Natural killer cell (primary cell): Measurements from ENCODE around the gene DLGAP3. TPM values are rescaled to one million over a fixed set of nuclear protein-coding genes. Genes with fewer than 3 reads are reported as not detected.
"Not testable (repeated sequence)": the region's sequence is repeated elsewhere in the genome, so short reads cannot be mapped to it uniquely, and the experiment has no call there.

ENCODE experiments used
- ATAC-seq, 3 donors: fragments of 150-1000 bp in 2 of 3; fragments of 200-7000 bp in 1 of 3; cut with Tn5 transposase; 1 replicate in 1 of 3; 2 replicates in 2 of 3; pipeline ENCODE4 v1.10.0; 2021; ENCODE audit warnings: mild to moderate bottlenecking in 2 of 3, moderate library complexity in 2 of 3
- DNase-seq, 2 donors: peaks; one replicate each; pipeline versions ENCODE4 v3.0.0 to v3.0.0-alpha.2; 2013 to 2021; ENCODE audit warnings: mixed read lengths in 1 of 2
- H3K27ac ChIP-seq: one replicate; pipeline ENCODE4 v1.5.1; 2013; ENCODE audit warnings: mild to moderate bottlenecking, low read length
- H3K27me3 ChIP-seq: one replicate; pipeline ENCODE4 v1.6.1; 2013; ENCODE audit warnings: low read length; ENCODE audit not compliant: control insufficient read depth, insufficient read depth
- H3K36me3 ChIP-seq: one replicate; pipeline ENCODE4 v1.6.1; 2013; ENCODE audit warnings: low read length; ENCODE audit not compliant: control insufficient read depth, insufficient read depth
- H3K4me1 ChIP-seq: one replicate; pipeline ENCODE4 v1.6.1; 2013; ENCODE audit warnings: low read length; ENCODE audit not compliant: control insufficient read depth, insufficient read depth
- H3K4me3 ChIP-seq: one replicate; pipeline ENCODE4 v1.5.1; 2013; ENCODE audit warnings: low read length
- H3K9me3 ChIP-seq: one replicate; pipeline ENCODE4 v1.6.1; 2013; ENCODE audit warnings: low read length; ENCODE audit not compliant: control insufficient read depth, insufficient read depth
- H3K27ac Mint-ChIP-seq, 2 donors: one replicate each; pipeline ENCODE4 v1.8.0; 2022; ENCODE audit warnings: mild to moderate bottlenecking in 2 of 2, mixed read lengths in 2 of 2, moderate library complexity in 1 of 2
- H3K27me3 Mint-ChIP-seq, 2 donors: one replicate each; pipeline ENCODE4 v1.8.0; 2022; ENCODE audit warnings: low read depth in 2 of 2, mixed read lengths in 2 of 2
- H3K36me3 Mint-ChIP-seq: one replicate; pipeline ENCODE4 v1.8.0; 2022; ENCODE audit warnings: mixed read lengths
- H3K4me1 Mint-ChIP-seq, 2 donors: one replicate each; pipeline ENCODE4 v1.8.0; 2022; ENCODE audit warnings: mixed read lengths in 2 of 2
- H3K4me3 Mint-ChIP-seq: one replicate; pipeline ENCODE4 v1.8.0; 2022; ENCODE audit warnings: mild to moderate bottlenecking, moderate library complexity, mixed read lengths
- H3K9me3 Mint-ChIP-seq, 2 donors: one replicate each; pipeline ENCODE4 v1.8.0; 2022; ENCODE audit warnings: mixed read lengths in 2 of 2
- CTCF ChIP-seq: fragments of 200-600 bp; IDR thresholded peaks from one replicate; pipeline ENCODE4 v1.8.0; 2022; ENCODE audit warnings: antibody characterized with exemption
- WGBS: methylation state at CpG from one replicate; pipeline ENCODE4 v1.1.7; 2013; ENCODE audit warnings: missing lambda C conversion rate; ENCODE audit not compliant: insufficient coverage; 5-methylcytosine and 5-hydroxymethylcytosine counted together
- intact Hi-C: fragments of 100-400 bp; cut with micrococcal nuclease; formaldehyde crosslinking; loops from one replicate; pipeline ENCODE4 v1.14.2; 2022
- total RNA-seq, 4 donors: library from RNA; stranded (reverse); fragments of 120-200 nt in 1 of 4; gene quantifications; one replicate each; pipeline versions ENCODE4 v1.2.3 to v1.2.4, GENCODE V29; 2013 to 2022

DLGAP3 gene
- total RNA-seq, 3 donors from 2014 or later (not counting 1 experiment from before 2014, with no cell fraction given), result 0.33 to 0.38 (median 0.36) TPM

- DNase-seq, result no peak
- intact Hi-C loops, result no loop called here
- Histone ChIP-seq H3K4me1 (no peaks in the 10 kb centered on the region), H3K9me3 (no peaks in the 10 kb centered on the region), H3K27ac (no peak overlapping the region), H3K27me3 (no peaks in the 10 kb centered on the region), H3K4me3 (no peak overlapping the region), H3K36me3 (no peaks in the 10 kb centered on the region)
- Mint-ChIP-seq H3K4me3 (no peak overlapping the region), H3K27ac (no peak overlapping the region), H3K27me3 (no peaks in the 10 kb centered on the region), H3K4me1 (peaks cover 0 to 9% of the 10 kb centered on the region in 2 donors), H3K36me3 (no peaks in the 10 kb centered on the region), H3K9me3 (peaks cover 0 to 2% of the 10 kb centered on the region in 2 donors)
- TF ChIP-seq CTCF, result no peak
- no peak for ATAC-seq
- 72% methylated on average over 9 of the region's 11 CpGs for WGBS
Measured at GRCh38 chr1:34825455-34826091, 103.9 kb downstream of the DLGAP3 start.

DNA sequence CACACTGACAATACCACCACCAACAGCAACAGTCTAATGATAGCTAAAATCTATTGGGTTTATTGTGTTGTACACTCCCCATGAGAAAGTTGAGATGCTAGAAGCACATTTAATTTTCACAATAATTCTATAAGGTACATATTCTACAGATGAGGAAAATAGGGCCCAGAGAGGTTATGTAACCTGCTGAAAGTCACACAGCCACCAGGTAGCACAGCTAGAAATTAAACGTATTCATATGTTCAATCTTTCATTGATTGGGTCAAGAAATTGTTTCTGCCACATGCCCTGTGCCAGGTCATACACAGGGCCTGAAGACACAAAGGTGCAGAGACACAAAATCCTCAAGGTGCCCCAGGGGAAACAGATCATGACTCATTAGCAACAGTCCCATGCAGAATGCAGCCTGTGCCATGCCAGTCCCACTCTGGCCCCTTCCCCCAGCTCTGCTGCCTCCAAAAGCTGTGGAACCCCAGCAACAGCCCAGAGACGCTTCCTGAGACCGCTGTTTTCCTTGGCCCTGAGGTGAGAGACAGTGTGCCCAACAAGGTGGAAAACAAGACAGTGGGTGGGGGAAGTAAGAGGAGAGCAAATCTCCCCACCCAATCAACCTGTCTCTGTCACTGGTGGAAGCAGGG is 104.5 kb downstream of the DLGAP3 start:
- Histone ChIP-seq H3K27ac (no peak overlapping the region), H3K4me1 (no peaks in the 10 kb centered on the region), H3K4me3 (no peak overlapping the region), H3K27me3 (no peaks in the 10 kb centered on the region), H3K9me3 (no peaks in the 10 kb centered on the region), H3K36me3 (no peaks in the 10 kb centered on the region)
- no peaks in the 10 kb centered on the region for H3K27me3 Mint-ChIP-seq
- DNase-seq (no peak), ATAC-seq (no peak)
- H3K36me3 Mint-ChIP-seq, result no peaks in the 10 kb centered on the region
- H3K27ac Mint-ChIP-seq, result no peak overlapping the region
- 93% methylated on average over 3 of the region's 3 CpGs for WGBS
- H3K4me1 Mint-ChIP-seq, result peaks cover 0 to 9% of the 10 kb centered on the region in 2 donors
- peaks cover 0 to 2% of the 10 kb centered on the region in 2 donors for H3K9me3 Mint-ChIP-seq
- intact Hi-C loops, result no loop called here
- H3K4me3 Mint-ChIP-seq, result no peak overlapping the region
- no peak for TF ChIP-seq CTCF

- Mint-ChIP-seq H3K27ac (no peak overlapping the region), H3K4me1 (peaks cover 0 to 4% of the 10 kb centered on the region in 2 donors), H3K27me3 (no peaks in the 10 kb centered on the region), H3K36me3 (no peaks in the 10 kb centered on the region), H3K4me3 (no peak overlapping the region), H3K9me3 (peaks cover 0 to 2% of the 10 kb centered on the region in 2 donors)
- H3K4me3 ChIP-seq, result no peak overlapping the region
- no peaks in the 10 kb centered on the region for H3K4me1 ChIP-seq
- WGBS, result no CpG with 5 or more reads among the region's 3 CpGs
- H3K27me3 ChIP-seq, result no peaks in the 10 kb centered on the region
- intact Hi-C loops, result no loop called here
- TF ChIP-seq CTCF, result no peak
- H3K36me3 ChIP-seq, result no peaks in the 10 kb centered on the region
- no peaks in the 10 kb centered on the region for H3K9me3 ChIP-seq
- DNase-seq, result no peak
- H3K27ac ChIP-seq, result no peak overlapping the region
- no peak for ATAC-seq
Measured at GRCh38 chr1:34822202-34822601, 107.2 kb downstream of the DLGAP3 start.

DNA sequence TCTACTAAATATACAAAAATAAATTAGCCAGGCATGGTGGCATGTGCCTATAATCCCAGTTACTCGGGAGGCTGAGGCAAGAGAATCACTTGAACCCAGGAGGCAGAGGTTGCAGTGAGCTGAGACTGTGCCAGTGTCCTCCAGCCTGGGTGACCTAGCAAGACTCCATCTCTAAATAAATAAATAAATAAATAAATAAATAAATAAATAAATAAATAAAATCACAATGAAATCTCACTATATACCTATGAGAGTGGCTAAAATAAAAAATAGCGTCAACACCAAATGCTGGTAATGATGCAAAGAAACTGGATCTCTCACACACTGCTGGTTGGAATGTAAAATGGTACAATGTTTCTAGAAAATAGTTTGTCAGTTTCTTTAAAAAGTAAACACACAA is 110.6 kb downstream of the DLGAP3 start:
- not testable (repeated sequence) for DNase-seq, ATAC-seq, H3K4me1 Mint-ChIP-seq

More for the DNA sequence above, 110.6 kb downstream of the DLGAP3 start:
- H3K4me3 Mint-ChIP-seq, H3K36me3 ChIP-seq, H3K4me3 ChIP-seq, H3K9me3 ChIP-seq, H3K36me3 Mint-ChIP-seq, H3K4me1 ChIP-seq, H3K27ac Mint-ChIP-seq, H3K27ac ChIP-seq, H3K27me3 ChIP-seq, intact Hi-C loops, H3K27me3 Mint-ChIP-seq, H3K9me3 Mint-ChIP-seq: not testable (repeated sequence)
- WGBS, result 78% methylated on average over 1 of the region's 2 CpGs
